DMS53 treated with DMSO at 0.1 percent for 48 hours (cell line): Measurements from ENCODE around the gene IRX1.

Experiments
- DNase-seq: peaks from one replicate; lab custom pipeline; 2025; ENCODE audit not compliant: unreplicated experiment; lab: John Stamatoyannopoulos, UW

Gene IRX1

DNA sequence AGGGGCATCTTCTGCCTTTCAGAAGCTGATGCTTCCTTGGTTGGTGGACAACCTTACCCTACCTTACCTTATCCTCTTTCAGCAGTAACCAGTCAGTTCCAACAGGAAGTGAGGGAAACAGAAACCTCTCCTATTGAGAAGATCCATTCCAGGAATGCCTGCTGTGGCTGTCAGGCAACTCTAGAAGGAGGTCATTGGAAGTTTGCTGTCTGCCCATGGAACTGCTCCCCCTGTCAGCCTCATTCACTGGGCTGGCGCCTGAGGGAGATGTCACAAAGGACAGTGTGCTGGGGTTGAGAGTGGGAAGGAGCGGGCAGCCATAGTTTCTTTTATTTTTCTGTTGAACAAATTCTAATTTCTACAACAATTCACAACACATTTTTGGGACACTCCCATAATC is 54.7 kb downstream of the IRX1 start:
- DNase-seq, result no peak

GRCh38 chr5:3650868-3651267 is 55.2 kb downstream of the IRX1 start:
- no peak for DNase-seq
